Limb (tissue), 2 donors: ENCODE data around the gene CUX1.

ENCODE experiments used
- DNase-seq, 2 donors: peaks; one replicate each; pipeline ENCODE4 v3.0.0-alpha.2; 2016; ENCODE audit errors: extremely low spot score in 2 of 2

The CUX1 gene

DNA sequence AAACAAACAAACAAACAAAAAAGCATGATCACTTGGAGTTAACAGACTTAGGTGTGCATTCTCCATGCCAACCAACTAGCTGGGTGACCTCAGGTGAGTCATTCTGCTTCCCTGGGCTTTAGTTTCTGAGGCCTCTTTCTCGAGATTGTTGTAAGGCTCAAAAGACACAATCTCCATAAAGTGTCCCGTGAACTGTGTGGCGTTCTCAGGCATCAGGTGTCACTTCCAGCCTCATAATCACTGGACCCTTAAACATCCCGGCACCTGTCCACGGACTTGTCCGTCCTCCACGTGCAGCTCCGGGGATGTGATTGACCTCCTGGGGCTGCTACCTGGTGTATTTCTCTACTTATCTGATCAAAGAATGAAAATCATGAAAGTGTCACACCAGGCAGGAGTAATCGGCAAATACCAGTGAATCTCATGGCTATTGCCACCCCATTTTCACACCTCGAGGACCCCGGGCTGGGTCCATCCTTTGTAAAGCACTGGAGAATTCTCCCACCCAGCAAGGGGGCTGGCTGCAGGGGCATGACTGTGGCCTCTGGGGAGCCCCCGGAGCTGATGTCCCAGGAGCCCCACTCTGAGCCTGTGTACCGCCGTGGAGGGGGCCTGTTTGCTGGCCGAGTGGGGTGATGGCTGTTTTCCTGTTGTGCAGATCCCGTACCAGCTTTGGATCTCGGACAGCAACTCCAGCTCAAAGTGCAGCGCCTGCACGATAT lies 279.4 kb downstream of the CUX1 start:
- DNase-seq, result no peak

DNA sequence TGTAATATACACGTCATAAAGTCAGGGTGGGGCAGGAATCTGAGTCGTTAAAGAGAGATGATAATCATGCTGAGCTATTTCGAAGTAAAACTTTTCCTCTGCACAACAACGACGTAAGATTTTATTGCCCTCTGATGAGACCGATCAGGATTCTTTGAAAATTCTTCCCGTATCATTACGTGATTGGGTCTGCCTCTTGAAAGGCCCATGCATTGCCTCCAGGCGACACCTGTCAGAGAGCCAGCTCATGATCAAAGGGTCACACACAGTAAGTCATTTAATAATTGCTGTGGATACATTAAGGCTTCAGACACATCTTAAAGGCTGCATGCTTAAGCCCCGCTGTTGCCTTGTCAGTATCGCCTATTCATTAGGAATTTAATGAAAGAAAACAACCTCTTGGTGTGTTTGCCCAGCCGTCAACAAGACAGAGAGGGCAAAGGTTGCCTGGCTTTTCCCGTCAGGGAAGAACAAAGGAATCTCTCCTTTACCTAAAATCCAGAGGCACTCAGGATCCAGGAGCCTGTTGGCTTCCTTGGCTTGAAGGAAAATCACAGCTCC lies 280.3 kb downstream of the CUX1 start:
- no peak for DNase-seq

DNA sequence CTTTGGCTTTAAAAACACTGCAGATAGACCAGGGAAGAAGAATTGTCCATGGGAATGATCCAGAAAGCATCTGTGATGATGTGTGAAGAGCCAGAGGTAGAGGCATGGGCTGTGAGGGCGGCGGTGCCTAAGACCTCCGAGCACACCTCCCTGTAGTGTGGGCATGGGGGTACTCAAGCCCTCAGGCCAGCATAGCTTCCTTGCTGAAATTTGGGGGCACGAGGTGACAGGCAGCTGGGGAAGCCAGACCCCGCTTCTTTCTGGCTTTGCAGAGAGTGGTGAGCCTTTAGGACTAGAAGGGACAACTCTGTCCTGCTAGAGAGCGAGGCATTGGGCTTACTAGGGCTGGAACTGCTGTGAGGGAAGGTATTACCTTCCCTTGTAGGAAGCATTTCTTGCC lies 281.6 kb downstream of the CUX1 start:
- no peak for DNase-seq

DNA sequence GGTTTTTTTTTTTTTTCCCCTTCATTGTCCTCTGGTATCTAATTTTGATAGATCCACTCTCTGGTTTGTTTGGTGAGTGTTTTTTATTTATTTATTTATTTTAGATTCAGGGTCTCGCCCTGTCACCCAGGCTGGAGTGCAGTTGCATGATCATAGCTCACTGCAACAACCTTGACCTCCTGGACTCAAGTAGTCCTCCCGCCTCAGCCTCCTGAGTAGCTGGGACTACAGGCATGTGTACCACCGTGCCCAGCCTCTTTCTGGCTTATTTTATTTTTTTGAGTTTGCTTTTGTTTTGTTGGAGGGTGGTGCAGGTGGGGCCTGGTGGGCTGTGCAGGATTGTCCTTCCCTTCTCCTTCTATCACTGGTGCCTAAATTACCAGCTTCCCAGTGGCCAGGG lies 282.0 kb downstream of the CUX1 start:
- no peak for DNase-seq

DNA sequence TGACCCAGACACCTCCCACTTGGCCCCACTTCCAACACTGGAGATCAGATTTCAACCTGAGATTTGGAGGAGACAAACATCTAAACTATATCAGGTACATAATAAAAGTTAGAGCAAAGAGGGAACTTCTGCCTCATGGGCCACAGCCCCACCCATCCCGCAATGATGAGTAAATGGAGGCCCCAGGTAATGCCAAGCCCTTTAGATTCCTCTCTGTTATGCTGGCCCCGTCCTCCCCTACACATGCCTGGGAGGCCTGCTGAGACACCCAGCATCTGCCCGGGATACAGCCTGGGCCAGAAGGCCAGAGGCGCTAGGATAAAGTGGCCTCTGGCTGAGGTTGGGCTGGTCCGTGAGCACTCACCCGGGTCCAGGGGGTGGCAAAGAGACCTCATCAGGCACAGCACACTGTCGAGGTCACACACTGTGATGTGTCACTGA lies 283.7 kb downstream of the CUX1 start:
- DNase-seq, result no peak

DNA sequence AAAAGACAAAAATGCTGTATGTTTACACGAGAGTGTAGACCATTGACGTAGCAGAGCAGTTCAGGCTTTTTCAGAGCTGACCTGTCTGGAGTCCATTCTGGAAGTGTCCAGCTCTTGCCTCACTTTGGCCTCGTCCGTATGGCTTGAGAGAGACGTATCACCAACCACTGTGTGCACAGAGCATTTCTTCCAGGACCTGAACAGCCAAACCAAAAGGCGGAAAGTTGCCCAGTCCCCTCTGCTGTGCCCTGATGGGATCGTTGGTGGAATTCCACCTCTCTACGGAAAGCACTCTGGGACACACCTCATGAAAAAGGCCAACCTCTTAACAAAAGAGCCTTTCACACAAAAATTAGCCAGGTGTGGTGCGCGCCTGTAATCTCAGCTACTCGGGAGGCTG lies 284.5 kb downstream of the CUX1 start:
- DNase-seq, result no peak

DNA sequence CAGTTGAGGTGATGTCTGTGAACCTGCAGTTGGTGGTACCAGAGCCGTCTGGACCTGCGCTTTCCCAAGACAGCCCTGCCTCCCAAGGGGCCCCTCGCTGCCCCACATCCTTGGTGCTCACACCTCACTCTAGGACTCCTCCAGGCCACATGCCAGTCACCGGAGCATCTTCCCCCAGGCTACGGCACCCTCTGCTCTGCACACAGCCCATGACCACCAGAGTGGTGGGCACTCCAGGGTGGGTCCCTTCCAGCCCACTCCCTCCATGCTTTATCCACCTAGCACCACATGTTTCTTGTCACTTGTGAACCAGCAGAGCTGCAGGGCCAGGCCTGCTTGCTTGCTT lies 285.6 kb downstream of the CUX1 start:
- DNase-seq, result no peak

DNA sequence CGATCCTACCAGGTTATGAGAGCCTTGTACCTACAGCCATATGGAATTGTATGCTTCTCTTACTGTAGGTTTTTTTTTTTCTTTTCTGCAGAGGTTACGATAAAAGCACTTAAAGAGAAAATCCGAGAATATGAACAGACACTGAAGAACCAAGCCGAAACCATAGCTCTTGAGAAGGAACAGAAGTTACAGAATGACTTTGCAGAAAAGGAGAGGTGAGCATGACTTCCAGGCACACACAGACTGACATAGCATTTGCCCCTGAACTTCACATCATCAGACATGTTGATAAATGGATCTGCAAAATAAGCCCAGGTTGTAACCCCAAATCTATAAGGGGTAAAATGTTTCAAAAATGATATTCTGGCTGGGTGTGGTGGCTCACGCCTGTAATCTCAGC lies 286.8 kb downstream of the CUX1 start:
- DNase-seq, result no peak

DNA sequence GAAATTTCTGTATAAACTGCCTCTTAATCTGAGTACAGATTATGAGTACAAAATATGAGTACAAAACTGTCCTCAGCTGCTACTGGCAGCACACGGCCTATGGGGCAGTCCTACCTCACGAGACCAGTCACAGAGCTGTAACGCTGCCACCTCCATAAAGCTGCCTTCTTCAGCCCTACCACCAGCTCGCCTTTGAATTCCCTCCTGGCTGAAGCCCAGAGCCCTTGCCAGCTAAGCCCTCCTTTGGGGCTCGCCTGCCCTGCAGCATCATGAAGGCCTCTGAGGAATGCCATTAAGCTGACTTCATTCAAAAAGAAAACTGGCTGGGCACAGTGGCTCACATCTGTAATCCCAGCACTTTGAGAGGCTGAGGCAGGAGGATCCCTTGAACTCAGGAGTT lies 289.2 kb downstream of the CUX1 start:
- DNase-seq, result no peak

DNA sequence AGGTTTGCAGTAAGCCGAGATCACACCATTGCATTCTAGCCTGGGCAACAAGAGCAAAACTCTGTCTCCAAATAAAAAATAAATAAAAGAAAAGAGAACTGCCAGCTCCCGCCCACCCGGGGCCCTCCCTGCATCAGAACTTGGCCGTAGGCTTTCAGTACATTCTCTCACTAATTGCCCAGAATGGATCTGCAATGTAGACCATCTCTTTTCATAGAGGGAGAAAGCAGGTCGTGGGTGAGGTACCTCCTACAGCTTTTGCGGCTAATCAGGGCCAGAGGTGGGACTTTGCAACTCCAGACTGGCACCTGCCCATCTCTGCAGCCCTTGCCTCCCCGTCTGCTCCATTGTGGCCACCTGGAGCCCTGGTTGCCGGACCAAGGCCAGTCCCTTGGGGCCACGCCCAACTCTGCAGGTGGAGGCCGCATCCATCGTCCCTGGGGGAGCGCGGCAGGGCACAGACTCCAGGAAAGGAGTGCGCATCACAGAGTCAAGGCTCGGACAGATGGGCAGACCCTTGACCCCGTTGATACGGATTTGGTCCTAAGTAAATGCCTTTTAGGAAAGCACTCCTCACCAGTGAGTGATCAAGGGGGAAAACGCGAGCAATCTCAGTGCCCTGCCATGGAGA lies 290.2 kb downstream of the CUX1 start:
- DNase-seq, result no peak

DNA sequence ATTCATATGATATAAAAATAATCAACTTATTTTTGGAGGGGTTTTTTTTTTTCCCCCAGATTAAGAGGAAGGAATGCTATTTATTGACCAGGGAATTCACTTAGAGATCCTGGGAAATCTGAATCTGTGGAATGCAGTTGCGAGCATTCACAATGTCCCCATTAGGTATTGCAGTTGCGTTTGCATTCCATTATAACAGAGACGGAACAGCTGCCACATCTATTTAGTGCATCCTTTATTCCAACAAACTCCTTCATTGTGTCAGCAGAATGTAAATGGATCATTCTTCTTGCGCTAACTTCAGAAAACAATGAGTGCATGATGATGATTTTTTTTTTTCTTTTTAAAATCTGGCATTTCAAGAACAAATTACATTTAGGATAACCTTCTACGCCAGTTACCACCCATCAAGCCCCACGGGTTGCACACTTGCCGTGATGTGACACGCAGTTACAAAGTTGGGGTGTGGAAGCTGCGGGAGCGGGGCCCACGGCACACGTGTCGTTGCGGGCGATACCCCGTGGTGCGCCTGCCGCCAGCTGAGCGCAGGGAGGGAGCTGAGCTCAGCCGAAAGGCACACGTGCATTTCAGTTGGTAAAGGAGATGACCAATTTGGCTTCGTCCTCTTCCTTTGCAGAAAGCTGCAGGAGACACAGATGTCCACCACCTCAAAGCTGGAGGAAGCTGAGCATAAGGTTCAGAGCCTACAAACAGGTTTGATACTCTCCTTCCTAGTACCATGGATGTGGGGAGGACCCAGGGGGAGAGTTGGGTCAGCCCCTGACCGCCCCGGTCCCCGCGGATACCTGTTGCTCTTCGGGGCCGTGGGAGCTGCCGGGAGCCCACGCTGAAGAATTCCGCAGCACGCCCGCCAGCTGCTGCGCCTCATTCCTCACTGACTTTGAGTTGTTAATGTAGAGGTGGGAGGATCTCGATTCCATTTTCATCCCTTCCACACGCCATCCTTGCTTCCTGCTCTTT lies 293.9 kb downstream of the CUX1 start:
- peak in 1 of 2 donors; percentile 69 for DNase-seq

DNA sequence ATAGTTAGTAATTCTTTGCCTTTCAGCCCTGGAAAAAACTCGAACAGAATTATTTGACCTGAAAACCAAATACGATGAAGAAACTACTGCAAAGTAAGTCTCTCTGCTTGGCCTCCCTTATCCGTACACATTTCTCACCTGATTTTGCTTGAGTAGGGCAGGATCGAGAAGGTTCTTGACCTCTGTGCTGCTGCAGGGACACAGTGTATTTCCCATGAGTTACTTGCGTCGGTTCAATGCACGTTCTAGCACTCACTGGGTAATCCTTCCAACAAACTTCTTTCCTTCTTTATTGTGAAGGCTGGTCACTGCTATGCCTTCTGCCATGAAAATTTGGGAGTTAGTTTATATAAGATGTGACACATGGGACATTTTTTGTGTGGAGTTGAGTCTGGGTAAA lies 297.8 kb downstream of the CUX1 start:
- no peak for DNase-seq

DNA sequence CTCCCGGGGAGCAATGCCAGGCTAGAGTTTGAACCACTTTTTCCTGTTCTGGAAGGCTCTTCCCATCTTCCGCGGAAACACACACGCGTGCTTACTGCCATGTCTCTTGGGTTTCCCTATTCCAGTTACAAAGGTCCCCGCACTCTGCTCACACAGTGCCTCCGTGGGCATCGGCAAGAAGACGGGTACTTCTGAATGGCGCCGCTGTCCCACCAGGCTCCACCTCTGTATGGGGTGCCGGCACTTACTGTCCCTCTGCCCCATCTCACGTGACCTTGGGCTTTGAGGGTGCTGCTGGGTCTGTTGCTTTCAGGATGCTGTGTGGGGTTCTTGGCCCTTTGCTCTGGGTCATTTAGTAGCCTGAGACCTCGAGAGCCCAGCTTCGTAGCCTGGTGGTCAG lies 298.5 kb downstream of the CUX1 start:
- DNase-seq, result no peak

DNA sequence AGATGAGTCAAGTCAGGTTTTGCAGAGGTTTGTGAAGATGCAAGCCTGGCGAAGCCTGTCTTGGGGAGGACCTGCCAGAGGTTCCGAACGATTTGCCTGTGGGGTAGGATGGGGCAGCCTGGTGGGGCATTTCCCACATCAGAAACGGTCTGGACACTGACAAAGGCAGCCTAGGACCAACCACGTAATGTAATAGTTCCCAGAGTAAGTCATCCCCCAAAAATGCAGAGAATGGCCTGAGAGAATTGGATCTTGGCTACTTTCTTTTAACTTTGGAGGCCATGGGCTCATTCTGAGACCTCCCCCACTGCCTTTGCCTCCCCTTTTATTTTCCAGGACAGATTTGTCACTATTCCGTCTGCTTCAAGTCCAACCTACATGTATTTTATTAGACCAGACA lies 300.3 kb downstream of the CUX1 start:
- no peak for DNase-seq

DNA sequence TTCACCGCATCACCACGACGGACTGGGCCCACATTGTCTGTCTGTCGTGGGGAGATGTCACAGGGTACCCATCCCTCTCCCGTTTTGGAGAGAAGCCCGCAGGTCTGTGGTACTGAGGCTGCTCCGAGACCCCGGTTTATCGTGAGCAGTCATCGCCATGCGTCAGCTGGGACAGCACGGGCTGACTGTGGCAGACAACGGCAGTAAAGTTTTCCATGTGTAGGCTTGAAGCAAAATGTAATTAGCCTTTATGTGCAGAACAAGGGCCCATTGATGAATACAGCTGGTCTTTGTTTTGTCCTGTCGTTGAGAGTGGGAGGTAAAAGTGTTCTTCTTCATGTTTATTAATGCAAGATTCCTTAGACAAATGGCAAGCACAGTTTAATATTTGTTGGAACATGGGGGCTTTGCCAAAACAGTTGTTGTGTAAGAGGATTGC lies 301.8 kb downstream of the CUX1 start:
- DNase-seq, result no peak

DNA sequence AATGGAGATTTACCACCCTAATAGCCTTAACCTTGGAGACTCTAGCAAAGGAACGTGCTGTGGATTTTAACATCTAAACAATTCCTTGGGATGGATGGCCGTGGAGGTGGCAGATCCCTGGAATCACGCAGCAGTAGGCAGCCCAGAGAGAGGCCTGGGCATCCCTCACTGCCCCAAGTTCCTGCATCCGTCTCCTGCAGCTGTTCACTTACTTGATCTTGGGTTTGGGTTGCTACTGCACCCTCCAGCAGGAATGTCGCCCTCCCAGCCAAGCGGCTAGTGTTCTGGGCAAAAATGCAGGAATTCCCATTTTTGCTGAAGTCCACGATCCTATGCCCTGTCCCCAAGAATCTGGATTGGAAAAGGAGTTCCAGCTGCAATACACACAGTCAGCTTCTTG lies 302.5 kb downstream of the CUX1 start:
- DNase-seq, result no peak

DNA sequence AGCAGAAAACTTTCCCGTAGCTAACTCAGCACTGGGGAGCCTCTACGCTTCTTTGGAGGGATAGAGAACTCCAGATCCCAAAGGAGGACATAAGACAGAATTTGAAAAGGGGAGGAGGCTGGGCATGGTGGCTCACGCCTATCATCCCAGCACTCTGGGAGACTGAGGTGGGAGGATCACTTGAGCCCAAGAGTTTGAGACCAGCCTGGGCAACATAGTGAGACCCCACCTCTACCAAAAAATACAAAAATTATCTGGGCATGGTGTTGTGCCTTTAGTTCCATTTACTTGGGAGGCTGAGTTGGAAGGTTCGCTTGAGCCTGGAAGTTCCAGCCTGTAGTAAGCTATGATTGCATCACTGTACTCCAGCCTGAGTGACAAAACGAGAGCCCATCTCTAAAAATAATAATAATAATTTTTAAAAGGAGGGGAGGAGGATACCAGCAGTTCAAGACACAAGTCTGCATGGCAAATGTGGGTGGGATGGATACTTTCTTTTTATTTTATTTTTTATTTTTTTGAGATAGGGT lies 303.3 kb downstream of the CUX1 start:
- DNase-seq, result no peak

DNA sequence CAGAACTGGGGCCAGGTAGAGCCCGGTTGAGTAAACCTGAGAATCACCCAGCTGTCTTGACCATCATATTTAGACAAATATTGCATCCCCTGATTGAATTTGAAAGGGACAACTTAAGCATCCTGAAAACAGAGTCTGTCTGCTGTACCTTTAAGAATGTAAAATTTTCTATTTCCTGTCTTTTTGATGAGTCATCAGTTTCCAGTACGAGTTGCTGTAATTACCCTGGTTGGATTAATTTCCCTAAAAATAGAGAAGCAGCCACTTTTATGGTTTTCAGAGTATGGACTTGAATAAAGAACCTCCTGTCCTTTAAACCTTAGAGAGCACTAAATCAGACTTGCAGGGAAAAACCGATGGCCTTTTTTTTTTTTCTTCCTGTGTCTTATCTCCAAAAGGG lies 304.6 kb downstream of the CUX1 start:
- no peak for DNase-seq

DNA sequence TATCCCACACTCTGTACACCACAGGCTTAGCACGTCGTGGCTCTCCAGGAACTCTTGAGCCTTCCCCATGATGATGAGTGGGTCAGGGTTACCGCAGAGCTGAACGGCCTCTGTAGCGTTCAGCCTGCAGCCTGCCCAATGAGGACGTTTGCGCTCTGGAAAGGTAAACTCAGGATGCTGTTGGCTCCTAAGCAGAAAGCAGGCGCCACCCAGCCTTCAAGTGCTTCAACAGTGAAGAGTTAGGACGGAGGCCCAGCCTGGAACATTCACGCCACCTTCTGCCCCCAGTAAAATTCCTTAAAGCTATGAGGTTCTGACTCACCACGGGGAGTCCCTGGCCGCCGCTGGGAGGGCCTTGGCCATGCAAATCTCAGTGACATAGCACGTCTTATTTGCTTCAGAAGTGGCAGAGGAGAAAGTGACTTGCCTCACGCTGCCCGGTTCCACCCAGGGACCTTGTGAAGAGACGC lies 307.7 kb downstream of the CUX1 start:
- DNase-seq, result no peak

DNA sequence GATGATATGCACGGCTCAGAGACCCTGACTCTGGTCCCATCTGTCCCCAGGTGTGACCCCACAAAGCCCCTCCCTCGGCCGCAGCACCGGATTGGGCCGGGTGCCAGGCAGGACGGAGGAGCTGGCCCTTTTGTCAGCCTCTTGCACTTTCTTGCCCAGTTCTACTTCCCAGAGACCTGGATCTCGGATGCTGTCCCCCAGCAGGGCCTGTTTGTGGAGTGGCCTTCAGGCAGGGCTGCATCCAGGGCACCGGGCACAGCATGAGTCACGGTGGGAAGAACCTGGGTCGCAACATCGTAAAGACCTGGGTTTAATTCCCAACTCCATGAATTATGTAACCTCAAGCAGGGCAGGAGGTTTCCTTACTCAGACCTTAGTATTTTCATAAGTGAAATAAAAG lies 310.9 kb downstream of the CUX1 start:
- DNase-seq, result no peak

DNA sequence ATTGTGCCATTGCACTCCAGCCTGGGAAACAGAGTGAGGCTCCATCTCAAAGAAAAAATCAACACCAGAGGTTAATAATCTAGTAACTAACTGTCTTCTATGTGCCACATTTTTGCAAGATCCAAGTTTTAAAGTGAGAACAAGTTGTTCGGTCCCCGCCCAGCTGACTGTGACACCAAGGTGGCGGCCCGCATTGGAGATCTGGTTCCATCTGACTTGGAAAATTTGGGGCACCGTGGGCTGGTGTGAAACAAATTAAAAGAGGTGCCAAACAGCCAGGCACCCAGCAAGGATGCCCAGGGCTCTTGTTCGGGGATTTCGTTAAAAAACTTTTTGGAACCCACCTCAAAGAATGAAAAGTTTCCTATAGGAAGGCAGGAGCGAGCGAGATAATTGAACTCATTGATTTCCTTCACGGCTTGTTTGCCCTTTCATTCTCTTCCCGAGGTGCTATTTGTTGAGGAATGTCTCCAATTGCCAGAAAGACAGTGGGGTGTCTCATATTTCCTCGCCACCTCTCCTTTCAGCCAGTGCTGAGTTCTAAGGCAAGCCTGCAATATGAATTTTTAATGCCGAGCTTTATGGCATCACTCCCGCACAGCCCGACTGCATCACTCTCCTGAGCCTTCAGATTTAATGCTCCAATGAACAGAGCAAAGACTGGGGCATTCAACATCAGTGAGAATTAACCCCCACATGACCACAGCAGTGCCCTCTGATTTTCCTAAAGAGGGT lies 312.4 kb downstream of the CUX1 start:
- no peak for DNase-seq
